ENCODE measurements around the gene TRPM6. TPM values are rescaled to one million over a fixed set of nuclear protein-coding genes. Genes with fewer than 3 reads are reported as not detected.
"Not testable (repeated sequence)": the region's sequence is repeated elsewhere in the genome, so short reads cannot be mapped to it uniquely, and the experiment has no call there.

Gene TRPM6
- total and polyA plus RNA-seq, 11 donors, result 0.08 to 0.75 (median 0.34) TPM; not detected in 2

GRCh38 chr9:74901001-74901400, 13.3 kb upstream of the TRPM6 start:
- ATAC-seq (no peak), DNase-seq (no peak)
- Histone ChIP-seq H3K9me3 (no peaks in the 10 kb centered on the region), H3K27ac (no peak overlapping the region), H3K36me3 (no peaks in the 10 kb centered on the region), H3K4me3 (no peak overlapping the region), H3K27me3 (peaks cover 0 to 8% (median 0%) of the 10 kb centered on the region in 9 donors), H3K4me1 (no peaks in the 10 kb centered on the region)
- TF ChIP-seq POLR2A (IDR thresholded peaks at IDR 0.05) (no peak), CTCF (IDR thresholded peaks at IDR 0.05) (no peak)
- intact Hi-C loops (cut with DNase I), result no loop called here

- intact Hi-C loops (cut with DNase I), result loop anchor here in 3 of 10 donors (5.0 to 10.0 kb wide), 4 partner anchors 56 to 84 kb away; partner anchors contain the start of gene C9orf40 (in 1 of the 3)
- not testable (repeated sequence) for H3K27ac ChIP-seq, ATAC-seq, H3K4me3 ChIP-seq, H3K9me3 ChIP-seq, DNase-seq, H3K36me3 ChIP-seq
- peaks cover 0 to 17% (median 5%) of the 10 kb centered on the region in 12 donors for H3K4me1 ChIP-seq
- H3K27me3 ChIP-seq, result peaks cover 0 to 15% (median 6%) of the 10 kb centered on the region in 9 donors
- WGBS, 4 donors, result 89 to 96% (median 92%) methylated on average over 3 of the region's 3 CpGs
These were observed 728 bp upstream of the TRPM6 start for GRCh38 chr9:74888449-74888848.

- peaks cover 0 to 8% (median 0%) of the 10 kb centered on the region in 12 donors for H3K9me3 ChIP-seq
- H3K27me3 ChIP-seq, result peaks cover 0 to 15% (median 6%) of the 10 kb centered on the region in 9 donors
- TF ChIP-seq POLR2A (IDR thresholded peaks at IDR 0.05) (no peak), CTCF (IDR thresholded peaks at IDR 0.05) (no peak)
- intact Hi-C loops (cut with DNase I), result loop anchor here in 3 of 10 donors (5.0 to 10.0 kb wide), 4 partner anchors 57 to 83 kb away; partner anchors contain the start of gene C9orf40 (in 1 of the 3)
- H3K4me1 ChIP-seq, result peaks cover 0 to 17% (median 5%) of the 10 kb centered on the region in 12 donors
- DNase-seq, result no peak
- ATAC-seq, result no peak
- peak overlapping the region in 4 of 12 donors; percentile 68 to 84 (median 73) for H3K27ac ChIP-seq
- peak overlapping the region in 9 of 12 donors; percentile 49 to 68 (median 63) for H3K4me3 ChIP-seq
- no peaks in the 10 kb centered on the region for H3K36me3 ChIP-seq
- WGBS, 4 donors, result 76 to 80% (median 78%) methylated on average over 4 of the region's 4 CpGs
These were observed 255 bp upstream of the TRPM6 start for GRCh38 chr9:74887981-74888370.

- intact Hi-C loops (cut with DNase I), result no loop called here
- H3K9me3 ChIP-seq, result peaks cover 0 to 33% (median 20%) of the 10 kb centered on the region in 12 donors
- WGBS, 4 donors, result 70 to 80% (median 76%) methylated on average over 3 of the region's 3 CpGs
- DNase-seq, result no peak
- ATAC-seq, result no peak
- H3K4me3 ChIP-seq, result no peak overlapping the region
- TF ChIP-seq CTCF (IDR thresholded peaks at IDR 0.05), result no peak
- TF ChIP-seq POLR2A (IDR thresholded peaks at IDR 0.05), result no peak
- H3K36me3 ChIP-seq, result no peaks in the 10 kb centered on the region
- H3K27me3 ChIP-seq, result peaks cover 0 to under 1% (median 0%) of the 10 kb centered on the region in 9 donors
- H3K27ac ChIP-seq, result no peak overlapping the region
- no peaks in the 10 kb centered on the region for H3K4me1 ChIP-seq
These were observed 11.3 kb downstream of the TRPM6 start for GRCh38 chr9:74876382-74876949.
